ENCODE results near the gene MAIP1.
A peak's percentile ranks its signal among the peaks of the same experiment; 100 is the strongest.

MAIP1 gene

DNA sequence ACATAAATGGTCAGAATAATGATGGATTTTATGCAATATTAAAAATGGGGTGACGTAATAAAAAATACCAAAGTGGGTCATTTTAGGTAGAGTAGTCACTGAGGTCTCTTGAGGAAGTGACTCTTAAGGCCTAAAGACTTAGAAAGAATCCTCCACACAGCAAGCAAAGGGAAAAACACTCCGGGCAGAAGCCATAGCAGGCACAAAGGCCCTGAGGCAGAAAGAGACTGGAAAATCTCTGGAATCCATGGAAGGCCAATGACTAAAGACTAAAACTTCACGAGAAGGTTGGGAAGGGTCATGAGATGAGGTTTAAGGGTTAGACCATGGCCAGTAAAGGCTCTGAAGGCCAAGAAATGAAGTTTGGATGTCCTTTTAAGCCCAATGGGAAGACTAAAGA is 36.9 kb downstream of the MAIP1 start:
- no peak for DNase-seq

DNA sequence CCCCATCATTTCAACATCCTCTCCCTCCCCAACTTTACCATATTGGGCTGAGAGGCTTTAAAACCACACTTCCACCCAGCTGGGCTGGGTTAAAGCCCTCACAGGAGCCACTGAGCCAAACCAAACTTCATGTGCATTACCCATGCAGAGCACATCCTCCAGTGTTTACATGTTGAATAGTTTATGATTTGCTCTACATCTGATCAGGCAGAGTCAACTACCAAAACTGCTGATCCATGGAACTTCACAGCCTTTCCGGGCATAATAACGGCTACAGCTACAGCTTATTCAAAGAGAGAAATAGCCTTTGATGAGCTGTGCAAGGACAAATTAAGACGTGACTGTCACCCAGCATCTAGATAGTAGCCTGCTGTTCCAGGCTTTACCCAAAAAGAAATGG is 39.0 kb downstream of the MAIP1 start:
- DNase-seq: no peak

DNA sequence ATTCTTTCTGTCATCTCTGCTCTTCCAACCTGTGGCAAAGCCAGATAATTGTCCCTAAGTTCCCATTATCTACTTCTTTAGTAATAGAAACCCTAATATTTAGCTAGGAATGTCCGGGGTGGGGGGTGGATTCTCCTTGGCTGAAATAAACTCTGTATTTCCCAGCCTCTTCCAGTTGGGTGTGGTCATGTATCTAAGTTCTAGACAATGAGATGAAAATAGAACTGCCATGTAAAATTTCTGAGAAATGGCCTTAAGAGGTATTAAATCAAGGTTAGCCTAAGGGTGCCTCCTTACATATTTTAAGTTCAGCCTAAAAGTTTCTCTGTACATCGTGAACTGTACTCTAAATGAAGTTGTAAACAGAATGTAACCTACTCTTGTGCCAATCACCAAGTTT is 39.5 kb downstream of the MAIP1 start:
- no peak for DNase-seq

DNA sequence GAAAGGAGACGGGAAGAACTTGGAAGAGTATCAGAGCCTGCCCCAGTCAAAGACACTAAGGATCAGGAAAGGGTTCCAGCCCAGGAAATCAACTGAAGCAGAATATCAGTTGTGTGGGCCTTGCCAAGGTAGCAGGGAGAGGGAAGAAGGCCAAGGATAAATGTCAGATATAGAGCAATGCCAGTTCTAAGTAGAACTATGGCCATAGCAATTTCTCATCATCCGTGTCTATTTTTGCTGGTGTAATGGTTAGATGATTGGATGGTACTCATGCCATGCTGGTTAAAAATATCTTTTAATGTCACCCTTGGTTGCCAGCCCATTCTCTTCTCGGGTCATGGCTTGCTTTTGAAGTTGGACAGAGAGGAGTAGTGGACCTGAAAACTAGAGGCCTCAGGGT is 41.9 kb downstream of the MAIP1 start:
- DNase-seq: no peak

DNA sequence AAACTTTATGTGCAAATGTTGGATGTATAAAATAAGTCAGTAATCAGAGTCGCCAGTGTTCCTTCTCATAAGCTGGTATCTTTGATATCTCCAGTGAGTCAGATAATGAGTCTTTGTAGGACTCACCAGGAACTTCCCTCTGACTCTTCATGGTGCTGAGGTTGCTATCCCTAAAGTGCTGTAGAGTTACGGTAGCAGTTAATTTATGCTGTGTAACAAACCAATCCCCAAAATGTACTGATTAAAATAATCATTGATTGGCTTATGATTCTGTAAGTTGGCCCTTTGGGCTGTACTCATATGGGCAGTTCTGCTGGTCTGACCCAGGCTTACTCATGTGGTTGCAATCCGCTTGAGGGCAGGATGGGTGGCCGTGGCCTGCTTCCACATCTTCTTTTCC is 43.8 kb downstream of the MAIP1 start:
- no peak for DNase-seq

DNA sequence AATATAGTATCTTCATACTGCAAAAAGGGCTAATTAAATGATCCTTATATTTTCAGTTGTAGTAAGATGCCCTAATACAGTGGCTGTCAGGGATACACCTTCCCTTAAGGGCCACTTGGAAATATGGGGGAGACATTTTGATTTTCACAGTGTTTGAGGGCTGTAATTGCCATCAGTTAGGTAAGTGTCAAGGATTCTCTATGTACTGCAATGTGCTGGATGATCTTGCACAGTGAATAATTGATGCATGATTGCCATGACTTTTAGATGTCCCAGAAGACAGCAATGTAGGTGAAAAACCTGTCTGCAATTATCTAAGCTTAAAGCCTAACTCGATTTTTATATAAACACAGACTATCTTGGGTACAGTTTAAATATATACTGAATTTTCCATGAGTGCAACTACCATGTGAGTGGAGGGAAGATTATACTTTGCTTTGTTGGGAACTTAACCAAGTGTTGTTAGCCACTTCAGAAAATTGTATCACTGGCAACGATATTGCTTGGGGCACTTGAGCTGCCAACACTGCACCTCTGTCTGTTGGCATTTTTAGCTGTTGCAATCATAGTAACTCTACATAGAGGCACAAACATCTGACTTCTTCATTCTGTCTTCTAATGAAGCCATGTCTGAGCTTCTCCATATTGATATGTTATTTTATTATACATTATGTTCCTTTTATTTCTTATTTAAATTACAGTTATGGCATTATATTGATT is 45.2 kb downstream of the MAIP1 start:
- DNase-seq: no peak

DNA sequence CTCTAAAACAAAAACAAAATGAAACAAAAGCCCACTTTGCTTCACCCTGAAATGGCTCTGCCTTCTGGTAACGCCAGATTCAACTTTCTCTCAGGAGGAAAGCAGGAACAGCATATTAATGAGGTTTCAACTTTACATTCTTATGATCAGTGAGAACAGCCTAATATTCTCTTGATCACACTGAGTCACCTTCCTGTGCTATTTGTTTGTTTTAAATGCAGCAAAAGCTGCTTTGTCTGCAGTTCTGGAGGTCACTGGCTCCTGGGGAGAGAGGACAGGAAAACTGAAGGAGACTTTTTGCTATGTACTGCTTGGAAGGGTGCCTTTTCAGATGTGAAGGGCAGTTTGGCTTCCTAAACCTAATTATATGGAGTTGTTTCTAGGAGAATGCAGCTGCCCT is 48.1 kb downstream of the MAIP1 start:
- peak; percentile 16 for DNase-seq

DNA sequence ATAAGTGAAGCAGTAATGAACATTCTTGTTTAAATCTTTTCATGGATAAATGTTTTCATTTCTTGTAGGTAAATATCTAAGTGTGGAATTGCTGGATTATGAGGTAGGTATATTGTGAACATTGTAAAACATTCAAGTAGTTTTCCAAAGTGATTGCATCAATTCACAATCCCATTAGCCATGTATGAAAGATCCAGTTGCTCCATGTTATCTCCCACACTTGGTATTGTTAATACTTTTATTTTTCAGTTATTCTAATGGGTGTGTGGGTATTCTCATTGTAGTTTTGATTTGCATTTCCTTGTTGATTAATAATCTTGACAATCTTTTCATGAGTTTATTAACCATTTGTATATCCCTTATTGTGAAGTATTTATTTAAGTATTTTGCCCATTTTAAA is 50.3 kb downstream of the MAIP1 start:
- no peak for DNase-seq

DNA sequence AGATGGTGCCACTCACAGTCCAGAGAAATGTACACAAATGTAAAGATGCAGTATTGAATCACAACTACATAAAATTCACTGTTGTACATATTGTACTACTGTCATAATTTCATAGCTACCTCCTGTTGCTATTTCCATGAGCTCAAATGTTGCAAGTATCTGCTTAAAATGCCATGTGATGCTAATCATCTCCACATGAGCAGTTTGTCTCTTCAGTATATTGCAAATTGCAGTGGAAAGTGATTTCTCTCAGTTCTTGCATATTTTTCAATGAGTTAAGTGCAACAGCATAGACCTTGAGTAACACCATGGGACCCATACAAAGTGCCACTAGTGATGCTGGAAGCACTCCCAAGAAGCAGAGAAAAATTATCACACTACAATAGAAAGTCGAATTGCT is 51.9 kb downstream of the MAIP1 start:
- peak; percentile 17 for DNase-seq

DNA sequence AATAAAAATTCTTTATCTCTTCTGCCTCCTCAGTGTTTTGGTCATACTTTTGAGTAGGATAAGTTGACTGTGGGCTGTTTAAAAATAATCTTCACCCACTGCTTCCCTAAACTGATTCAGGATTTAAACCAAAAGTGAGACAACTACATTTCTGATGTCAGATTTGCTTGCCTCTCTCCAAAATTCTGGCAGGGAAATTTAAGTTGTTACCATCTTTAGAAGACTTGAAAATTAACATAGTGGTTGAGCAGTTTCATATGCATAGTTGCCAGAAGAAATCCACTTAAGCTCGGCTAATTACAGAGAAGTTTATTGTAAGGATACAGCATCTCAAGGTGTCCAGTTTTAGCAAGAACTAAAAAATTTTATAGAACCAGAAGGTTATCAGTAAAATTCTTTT is 57.0 kb downstream of the MAIP1 start:
- no peak for DNase-seq
